ENCODE measurements around the gene KLHL35.

The KLHL35 gene

DNA sequence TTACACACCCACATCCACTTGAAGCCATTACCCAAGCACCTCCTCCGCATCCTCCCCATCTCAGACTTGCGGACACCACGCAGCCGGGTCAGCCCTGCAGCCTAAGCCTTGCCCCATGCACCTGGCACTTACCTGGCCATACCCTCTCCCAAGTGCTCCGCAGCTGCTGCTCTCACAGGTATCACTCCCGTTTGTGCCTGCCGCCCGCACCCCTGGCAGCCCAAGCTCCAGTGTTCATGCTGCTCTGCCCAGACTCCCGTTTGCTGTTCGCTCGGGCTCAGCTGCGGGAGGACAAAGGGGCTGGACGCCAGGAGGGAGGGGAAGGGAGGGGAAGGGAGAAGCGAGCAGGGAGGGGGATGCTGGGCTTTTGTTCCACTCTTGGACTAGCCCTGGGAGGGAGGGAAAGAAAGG is at the start of gene KLHL35:
KLHL35 (minus strand) TSS at position 293 of the 411 bp plus-strand sequence. CDS start 2,574 bp downstream, outside the sequence.
- no peak for DNase-seq

GRCh38 chr11:75481922-75482606 is 49.1 kb upstream of the KLHL35 start:
- no peak for DNase-seq

DNA sequence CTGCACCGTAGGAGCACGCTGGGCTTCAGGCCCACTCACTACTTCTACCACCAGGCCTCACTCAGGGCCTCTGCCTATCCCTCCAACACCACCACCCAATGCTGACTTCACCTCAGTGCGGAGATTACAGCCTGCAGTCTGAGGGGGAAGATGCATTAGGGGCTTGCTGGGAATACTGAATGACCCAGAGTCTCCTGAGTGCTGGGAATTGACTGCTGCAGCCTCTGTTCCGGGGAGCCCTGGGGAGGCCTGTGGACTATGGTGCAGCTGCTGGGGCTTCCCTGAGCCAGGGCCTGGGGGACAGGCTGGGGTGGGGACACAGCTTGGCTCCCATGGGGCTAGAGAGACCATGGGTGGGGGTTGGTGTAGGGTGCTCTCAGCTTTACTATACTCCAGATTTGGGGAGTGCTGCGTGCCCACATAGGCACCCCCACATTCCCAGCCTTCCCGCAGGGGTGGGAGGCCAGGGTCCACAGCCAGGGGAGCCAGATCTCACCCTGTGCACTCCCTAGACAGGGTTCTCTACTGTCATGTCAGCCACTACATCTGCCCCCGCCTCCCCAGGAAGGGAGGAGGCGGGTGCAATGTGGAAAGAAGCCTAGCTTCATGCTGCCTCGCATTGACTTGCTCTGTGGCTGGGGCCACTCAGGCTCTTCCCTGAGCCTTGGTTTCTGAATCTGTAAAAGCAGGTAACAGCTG is 48.4 kb upstream of the KLHL35 start:
- DNase-seq = no peak

DNA sequence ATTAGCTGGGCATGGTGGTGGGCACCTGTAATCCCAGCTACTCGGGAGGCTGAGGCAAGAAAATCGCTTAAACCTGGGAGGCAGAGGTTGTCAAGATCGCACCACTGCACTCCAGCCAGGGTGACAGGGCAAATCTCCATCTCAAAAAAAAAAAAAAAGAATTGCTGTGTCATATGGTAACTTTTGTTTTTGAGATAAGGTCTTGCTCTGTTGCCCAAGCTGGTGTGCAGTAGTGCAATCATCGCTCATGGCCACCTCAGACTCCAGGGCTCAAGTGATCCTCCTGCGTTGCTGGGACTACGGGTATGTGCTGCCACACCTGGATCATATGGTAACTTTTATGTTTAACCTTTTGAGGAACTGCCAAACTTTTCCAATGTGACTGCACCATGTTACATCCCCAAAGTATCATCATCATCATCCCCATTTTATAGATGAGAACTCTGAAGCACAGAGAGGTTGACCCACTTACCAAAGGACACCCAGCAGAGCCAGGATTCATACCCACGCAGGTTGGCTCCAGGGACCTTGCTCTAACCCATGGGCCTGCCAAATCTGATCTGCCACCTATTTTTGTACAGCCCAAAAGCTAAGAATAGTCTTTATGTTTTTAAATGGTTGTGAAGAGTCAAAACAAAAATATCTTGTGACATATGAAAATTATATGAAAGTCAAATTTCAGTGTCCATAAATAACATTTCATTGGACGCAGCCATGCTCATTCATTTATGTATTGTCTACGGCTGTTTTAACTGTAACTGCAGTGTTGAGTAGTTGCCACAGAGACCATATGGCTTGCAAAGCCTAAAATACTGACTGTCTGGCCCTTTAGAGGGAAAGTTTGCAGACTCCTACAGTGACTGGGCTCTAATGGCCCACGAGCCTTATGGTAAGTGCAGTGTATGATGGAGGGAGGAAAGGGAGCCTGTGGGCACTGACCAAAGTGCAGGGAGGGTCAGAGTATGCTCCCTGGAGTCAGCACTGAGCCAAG is 47.5 kb upstream of the KLHL35 start:
- no peak for DNase-seq

DNA sequence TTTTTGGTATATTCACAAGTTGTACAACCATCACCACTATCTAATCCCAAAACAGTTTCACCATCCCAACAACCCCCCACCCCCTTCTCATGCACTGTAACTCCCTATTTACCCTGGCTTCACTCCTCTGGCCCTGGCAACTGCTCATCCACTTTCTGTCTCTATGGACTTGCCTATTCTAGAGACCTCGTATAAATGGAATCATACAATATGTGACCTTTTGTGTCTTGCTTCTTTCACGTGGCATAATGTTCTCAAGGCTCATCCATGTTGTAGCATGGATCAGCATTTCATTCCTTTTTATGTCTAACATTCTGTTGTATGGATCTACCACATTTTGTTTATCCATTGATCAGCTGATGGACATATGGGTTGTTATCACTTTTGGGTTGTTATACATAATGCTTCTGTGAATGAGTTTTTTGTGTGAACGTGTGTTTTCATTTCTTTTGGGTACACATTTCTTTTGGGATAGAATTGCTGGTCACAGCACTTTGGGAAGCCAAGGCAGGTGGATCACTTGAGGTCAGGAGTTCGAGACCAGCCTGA is 46.7 kb upstream of the KLHL35 start:
- no peak for DNase-seq

GRCh38 chr11:75478783-75479596 is 46.0 kb upstream of the KLHL35 start:
- no peak for DNase-seq

- DNase-seq = no peak
Observed at GRCh38 chr11:75477614-75477935, 44.6 kb upstream of the KLHL35 start.

DNA sequence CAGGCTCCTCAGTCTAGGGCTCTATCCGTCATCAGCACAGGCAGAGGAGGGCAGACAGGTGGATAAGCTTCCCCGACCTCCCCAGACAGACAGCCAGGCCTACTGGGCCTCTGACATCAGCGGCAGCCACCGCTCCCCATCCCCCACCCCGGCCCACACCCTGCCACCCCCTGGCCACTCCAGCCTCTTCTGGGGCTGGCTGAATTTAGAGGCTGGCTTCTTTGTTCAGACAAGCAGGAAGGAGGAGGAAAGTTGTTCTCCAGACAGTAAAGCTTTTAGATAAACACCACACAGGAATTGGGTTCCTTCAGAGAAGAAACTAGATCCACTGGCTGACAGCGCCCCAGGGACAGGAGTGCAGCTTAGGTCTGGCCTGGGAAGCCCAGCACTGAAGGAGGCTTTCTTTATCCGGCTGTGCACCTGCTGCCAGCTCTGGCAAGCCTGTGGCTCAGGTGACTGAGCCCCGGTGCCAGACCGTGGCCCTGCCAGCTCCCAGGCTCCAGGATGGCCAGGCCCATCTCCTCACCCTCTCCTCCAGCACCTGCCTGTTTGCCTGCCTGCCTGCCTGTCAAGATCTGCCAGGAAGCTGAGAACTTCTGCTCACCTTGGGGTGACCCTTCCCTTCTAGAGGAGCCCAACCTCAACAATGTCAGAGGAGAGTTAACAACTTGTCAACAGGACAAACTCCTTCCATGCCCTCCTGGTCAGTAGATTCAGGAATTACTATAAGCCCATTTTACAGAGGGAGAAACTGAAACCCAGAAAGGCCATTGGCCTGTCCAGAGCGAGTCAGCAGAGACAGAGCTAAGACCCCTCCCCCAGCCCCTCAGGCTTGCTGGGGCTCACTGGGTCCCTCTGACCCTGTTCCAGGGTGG is 44.0 kb upstream of the KLHL35 start:
- DNase-seq = peak; percentile 24

- no peak for DNase-seq
Observed at GRCh38 chr11:75475767-75476650, 43.0 kb upstream of the KLHL35 start.

DNA sequence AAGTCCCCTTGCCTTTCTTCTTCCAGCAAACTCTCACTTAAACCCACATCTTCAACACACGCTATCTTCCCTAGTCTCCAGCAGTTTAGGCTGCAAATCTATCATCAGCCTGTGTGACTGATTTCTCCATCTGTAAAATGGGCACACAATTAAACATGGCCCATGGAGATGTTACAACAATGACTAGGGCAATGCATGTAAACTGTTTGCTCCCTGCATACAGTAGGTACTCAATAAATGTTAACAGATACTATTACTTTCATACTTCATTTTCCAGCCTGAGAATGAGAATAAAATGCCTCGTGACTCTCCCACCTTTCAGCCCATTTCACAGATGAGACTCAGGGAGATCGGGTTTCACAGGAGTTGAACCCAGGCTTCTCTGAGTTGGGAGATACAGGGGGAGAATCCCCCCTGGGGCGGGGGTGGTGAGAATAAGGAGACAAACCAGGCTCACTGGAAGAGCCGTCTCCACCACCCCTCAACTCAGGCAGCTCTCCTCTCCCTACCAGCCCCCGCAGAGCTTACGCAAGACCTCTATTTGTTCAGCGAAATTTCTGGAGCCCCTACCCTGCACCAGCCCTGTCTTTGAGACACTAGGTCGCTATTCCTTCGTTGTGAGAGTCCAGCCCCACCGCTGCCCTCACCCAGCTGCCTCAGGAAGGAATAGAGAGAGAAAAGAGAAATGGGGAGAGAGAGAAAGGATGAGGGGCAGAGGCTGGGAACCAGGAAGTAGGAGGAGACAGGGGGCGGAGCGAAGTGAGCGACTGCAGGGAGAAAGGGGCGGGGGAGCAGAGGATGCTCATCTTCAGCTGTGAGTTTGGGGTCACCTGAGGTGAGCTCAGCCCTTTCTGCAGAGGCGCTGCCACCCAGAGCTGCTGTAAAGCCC is 42.1 kb upstream of the KLHL35 start:
- DNase-seq = no peak

DNA sequence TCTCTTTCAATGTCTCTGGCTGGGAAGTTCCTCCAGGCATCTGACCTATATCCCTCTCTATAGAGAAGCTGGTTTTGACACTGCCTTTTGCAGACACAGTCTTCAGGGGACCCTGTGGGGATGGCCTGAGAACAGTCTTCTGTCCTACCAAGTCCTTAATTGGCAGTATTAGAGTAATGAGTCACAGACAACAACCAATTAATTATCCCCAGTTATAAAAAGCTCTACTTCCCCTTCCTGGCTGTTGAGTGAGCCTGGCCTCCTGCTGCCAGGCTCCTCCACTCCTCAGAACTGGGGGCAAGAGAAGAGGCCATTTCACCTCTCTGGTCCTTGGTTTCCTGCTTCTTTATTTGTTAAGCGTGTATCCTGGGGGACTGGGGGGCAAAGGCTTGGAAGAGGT is 41.2 kb upstream of the KLHL35 start:
- DNase-seq = no peak

- DNase-seq = no peak
Observed at GRCh38 chr11:75473684-75474083, 40.7 kb upstream of the KLHL35 start.

GRCh38 chr11:75472081-75472732 is 39.2 kb upstream of the KLHL35 start:
- DNase-seq = no peak

GRCh38 chr11:75471176-75471973 is 38.4 kb upstream of the KLHL35 start:
- no peak for DNase-seq

- no peak for DNase-seq
Observed at GRCh38 chr11:75470476-75471080, 37.6 kb upstream of the KLHL35 start.

DNA sequence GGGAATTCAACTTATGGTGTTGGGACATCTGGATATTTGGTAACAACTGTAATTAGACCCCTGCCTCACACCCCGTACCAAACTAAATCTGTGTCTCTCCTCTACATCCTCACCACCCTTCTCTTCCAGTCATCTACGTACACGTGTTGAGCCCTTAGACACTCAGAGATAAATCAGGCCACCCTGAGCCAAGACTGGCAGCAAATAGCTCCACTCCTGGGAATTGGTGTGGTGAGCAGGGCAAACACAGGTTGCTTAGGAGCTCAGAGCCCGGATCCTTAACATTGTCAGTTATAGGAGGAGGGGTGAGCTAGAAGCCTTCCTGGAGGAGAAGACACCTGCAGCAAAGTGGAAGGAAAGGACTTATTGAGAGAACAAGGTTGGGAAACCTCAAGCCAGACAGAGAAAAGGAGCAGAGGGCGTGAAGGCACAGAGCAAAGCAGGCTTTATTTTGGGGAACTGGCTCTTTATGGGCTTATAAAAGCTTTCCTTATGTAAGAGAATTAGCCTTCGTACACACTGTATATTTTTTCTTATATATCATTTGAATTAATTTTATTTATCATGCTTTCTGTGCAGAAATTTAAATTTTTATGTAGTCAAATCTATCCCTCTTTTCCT is 36.9 kb upstream of the KLHL35 start:
- no peak for DNase-seq
